ENCODE measurements around the gene ZNF423.

ZNF423 gene

DNA sequence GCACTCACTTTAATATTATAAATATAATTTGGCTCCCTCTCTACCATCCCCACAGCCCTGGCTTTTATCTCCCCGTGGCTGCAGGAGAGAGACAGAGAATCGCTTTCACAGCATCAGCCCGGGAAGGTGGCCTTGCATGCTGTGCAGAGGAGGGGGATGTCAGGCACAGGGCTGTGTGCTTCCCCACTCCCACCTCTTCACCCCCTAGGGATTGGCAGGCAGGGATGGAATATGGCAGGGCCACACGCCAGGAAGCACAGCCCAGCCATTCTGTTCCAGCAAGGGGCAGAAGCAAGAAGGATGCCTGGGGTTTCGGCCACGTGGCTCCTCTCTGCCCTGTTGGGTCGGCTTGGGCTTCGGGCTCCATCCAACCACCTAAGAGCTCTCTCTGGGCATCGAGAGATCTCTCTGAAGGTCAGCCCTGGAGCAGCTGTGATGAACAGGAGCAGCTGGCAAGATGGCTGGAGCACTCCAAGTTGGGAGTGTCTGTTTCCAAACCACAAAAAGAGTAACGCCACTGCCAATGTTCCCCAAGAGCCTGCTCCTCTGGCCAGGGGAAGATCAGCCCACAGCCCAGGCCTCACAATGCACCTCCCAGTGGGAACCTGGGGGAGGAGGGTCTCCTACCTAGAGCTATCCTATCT lies 259.1 kb downstream of the ZNF423 start:
- H3K27ac ChIP-seq, result no peak overlapping the region
- DNase-seq (ENCODE audit: low read depth, low spot score), result no peak

DNA sequence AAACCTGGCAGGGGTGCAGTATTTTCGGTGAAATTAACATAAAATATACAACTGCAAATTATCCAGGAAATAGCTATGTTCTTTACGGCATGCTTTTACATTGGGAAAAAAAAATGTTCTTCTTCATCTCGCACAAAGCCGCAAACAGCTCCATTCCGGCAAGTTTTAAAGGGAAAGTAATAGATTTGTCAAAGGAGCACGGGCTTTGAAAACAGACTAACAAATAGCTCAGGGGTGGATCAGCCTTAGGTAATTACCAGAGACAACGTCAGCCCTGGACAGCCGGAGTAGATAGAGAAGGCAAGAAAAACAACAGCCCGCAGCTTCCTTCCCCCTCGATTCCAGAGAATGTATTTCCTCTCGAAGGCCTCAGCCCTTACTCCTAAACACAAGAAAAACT lies 259.8 kb downstream of the ZNF423 start:
- H3K27ac ChIP-seq, result no peak overlapping the region
- DNase-seq (ENCODE audit: low read depth, low spot score), result no peak

DNA sequence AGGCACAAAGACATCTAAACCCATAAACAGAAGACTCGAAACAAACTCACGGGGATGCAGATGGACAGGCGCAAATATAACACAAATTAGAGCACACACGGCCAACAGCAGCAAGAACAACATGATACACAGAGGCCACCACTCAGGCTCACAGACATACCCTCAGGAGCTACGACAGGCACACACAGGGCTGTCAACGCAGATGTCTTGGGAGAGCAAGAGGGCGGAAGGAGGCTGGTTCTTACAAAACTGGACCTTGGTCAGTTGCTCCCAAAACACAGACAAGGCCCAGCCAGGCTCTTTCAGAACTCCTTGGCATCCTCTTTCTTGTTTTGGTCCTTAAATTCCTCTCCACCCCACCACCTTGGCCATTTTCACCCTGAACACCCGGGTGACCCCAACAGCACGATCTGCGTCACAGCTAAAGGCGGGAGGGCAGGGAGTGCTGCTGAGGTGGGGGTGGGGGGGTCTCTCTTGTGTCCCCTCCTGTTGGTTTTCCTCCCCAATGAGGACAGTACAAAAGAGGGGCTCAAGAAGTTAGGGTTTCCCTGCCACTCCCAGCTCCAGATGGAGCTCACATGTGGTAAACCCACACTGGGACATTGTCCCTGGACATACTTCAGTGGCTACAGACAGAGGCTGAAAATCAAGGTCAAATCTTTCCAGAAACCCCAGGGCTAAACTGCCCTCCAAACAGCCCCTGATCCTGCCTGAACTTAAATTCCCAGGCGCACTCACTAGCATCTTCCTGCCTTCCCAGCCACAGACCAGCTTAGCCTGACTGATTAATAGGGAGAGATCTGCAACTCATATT lies 261.0 kb downstream of the ZNF423 start:
- H3K27ac ChIP-seq, result no peak overlapping the region

DNA sequence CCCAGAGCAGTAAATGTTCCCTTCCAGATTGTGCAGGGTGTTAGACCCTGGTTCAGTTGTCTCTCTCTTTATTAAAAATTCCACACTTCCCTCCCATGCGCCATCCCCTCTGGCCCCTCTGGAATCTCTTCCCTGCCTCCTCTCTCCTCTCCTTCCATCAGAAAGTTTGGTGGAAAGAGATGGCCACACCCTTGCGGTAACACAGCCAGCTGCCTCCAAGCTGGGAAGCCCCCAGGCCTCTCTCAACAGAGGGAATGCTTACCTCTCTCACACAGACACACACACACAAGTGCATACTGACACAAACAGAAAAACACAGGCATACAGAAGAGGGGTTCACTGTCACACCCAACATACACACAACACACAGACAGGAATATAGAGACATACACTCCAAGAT lies 261.8 kb downstream of the ZNF423 start:
- DNase-seq (ENCODE audit: low read depth, low spot score), result no peak
- H3K27ac ChIP-seq, result no peak overlapping the region

More for the DNA sequence above, 261.0 kb downstream of the ZNF423 start:
- no peak for DNase-seq (ENCODE audit: low read depth, low spot score)

DNA sequence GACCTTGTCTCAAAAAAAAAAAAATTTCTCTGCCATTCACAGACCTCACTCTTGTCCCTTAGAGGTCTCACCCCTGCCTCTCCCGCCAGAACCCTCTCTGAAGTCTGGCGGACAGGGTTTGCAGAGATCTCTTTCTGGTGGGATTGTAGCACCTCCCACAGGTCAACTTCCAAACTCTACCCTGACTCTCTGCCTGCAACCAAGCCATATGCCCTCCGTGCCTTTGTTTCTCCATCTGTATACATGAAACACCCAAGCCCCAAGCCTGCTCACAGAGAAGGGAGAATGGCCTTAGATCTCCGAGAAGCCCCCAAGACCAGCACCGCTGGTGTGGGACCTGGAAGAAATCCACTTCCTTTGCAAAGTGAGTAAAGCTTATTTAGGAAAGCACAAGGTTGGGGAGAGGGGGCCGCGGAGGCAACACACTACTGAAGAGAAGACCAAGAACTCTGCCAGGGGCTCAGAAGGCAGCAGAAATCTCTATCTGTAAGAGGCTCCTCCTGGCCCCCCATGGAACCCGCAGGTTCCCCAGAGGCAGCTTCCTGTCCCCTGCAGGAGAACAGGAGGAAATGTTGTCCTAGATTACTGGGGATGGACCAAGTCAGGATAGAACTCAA lies 262.4 kb downstream of the ZNF423 start:
- no peak overlapping the region for H3K27ac ChIP-seq
- no peak for DNase-seq (ENCODE audit: low read depth, low spot score)

DNA sequence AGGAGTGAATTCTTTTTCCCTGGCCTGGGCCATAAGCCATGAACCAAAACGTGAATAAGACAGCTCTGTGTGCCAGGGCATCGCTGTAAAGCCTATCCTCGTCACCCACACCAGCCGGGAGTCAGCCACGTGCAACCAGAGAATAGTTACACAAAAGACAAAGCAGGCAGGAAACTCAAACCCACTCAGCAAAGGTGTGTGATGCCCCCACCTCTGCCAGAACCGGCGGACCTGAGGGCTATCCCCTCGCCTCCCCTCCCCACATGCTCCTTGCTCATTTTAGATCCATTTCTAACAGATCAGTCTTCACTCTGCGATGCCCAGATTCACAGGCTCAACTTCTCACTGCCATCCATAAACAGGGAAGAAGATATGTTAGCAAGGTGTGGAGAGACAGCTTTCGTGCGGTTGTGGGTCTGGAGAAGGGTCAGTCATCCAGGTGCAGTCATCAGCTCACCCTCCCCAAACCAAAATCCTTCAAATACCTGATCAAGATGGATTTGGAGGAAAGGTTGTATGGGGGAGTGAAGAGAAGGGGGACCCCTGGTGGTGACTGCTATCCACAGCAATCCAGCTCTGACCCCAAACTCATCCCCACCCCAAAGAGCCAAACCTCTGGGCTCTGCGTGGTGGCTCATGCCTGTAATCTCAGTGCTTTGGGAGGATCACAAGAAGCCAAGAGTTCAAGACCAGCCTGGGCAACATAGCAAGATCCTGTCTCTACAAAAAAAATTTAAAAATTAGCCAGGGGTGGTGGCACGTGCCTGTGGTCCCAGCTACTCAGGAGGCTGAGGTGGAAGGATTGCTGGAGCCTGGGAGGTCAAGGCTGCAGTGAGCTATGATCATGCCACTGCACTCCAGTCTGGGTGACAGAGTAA lies 263.1 kb downstream of the ZNF423 start:
- no peak overlapping the region for H3K27ac ChIP-seq
- DNase-seq (ENCODE audit: low read depth, low spot score), result no peak

DNA sequence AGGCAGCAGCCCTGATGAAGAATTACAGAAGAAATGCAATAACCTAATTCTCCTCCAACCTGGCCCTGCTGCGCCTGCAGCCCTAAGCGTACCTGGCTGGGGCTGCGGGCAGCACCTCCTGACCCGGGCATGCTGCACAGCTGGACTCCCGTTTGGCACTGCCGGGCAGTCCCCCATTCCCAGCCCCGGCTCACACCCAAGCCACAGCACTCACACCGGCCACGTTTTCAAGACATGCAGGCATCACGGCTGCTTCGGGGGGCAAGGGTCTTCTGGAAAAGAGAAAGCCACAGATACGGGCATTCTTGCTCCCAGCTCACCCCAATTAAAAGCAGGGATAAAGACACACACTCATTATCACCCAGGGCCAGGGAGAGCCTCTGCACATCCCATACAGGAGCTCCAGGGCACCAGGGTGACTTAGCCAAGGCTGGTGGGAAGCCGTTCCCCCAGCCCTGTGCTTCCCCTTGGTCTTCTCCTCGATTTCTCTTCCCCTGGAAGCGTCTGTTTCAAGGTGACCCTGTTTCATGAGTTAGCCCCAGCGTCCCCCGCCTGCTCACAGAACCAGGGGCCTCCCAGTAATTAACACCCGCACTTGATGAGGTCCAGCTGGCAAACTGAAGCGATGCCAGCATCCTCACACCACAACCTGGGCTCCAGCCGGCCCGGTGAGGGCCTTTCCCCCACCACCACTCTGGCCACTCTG lies 265.6 kb downstream of the ZNF423 start:
- DNase-seq (ENCODE audit: low read depth, low spot score), result no peak
- H3K27ac ChIP-seq, result no peak overlapping the region

DNA sequence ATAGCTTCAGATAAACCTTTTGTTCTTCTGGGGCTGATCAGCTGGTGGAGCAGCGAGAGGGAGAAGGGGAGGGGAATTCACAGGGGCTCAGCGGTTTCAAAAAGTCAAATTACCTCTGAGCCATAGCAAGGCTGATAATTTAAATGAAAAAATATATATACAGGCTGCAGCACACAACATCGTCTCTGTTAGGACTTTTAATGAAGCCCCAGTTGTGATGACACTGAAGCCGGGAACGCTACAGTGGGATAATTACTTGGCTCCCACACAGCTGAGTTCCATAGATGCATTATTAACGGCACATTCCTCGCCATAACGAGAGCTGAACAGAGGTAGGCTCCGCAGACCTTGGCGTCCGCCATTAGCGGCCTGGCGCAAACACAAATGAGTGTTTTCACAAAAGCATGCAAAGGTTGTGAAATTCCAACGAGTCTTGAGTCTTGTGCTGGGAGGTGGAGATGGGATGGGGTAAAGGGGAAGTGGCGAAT lies 266.3 kb downstream of the ZNF423 start:
- no peak for DNase-seq (ENCODE audit: low read depth, low spot score)
- no peak overlapping the region for H3K27ac ChIP-seq

DNA sequence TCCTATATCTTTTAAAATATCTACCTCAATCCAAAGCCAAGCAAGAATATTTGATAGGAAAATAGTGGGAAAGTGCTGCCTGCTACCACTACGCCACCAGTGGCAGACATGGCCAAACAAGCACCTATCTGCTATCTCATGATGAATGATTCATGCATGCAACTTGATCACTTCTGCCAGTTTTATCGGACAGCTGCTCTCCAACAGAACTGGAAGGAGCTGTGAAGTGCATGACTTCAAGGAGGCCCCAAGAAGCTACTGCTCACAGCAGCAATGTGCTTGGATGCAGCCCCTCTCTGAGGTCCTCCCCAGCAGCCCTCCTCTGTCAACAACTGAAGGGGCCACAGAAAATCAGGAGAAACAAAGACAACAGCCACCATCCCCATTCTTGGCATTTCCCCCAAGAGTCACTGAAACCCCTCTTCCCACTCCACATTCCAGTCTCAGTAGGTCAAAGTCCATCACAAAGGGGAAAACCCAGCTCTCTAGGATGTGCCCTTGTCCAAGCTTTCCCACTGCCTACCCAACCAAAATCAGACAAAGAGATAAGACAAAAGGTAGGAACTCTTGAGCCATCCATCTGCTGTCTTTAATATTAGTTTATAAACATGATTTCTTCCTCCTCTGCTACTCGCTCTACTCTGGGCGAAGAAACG lies 267.1 kb downstream of the ZNF423 start:
- DNase-seq (ENCODE audit: low read depth, low spot score), result no peak
- no peak overlapping the region for H3K27ac ChIP-seq

DNA sequence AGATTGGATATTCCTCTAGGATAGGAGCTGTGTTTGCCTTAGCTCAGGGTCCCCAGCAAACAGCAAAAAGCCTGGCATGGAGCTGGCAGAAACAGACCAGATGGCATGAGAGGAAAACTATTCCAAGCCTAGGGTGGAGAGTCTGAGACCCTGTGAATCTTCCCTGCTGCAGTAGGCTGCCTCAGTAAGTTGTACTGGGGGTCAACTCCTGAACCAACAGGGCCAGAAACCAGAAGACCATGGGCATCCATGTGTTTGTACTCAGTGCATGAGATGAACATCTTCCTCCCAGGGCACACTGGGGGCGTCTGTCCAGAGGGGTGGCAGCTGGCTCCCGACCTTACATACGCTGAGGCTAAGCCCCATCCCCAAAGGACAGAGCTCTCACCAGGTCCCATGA lies 267.9 kb downstream of the ZNF423 start:
- DNase-seq (ENCODE audit: low read depth, low spot score), result no peak

DNA sequence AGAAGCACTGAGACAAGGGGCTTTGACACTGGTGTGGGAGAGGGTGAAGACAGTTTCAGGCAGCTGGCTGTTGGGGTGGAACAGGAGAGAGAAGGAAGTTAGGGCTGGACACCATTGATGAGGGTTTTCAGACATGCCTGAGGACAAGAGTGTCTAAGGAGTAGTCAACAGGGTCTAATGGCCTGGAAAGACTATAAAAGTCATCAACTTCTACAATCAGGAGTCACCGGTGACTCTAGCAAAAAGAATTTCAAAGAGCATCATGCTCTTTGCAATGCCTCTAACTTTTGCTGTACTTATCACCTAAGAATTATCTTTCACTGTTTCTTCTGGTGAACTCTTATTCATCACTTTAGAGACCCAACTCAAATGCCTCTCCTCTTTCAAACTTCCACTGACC lies 268.4 kb downstream of the ZNF423 start:
- H3K27ac ChIP-seq, result no peak overlapping the region
- DNase-seq (ENCODE audit: low read depth, low spot score), result no peak

More for the DNA sequence above, 267.9 kb downstream of the ZNF423 start:
- H3K27ac ChIP-seq, result no peak overlapping the region

DNA sequence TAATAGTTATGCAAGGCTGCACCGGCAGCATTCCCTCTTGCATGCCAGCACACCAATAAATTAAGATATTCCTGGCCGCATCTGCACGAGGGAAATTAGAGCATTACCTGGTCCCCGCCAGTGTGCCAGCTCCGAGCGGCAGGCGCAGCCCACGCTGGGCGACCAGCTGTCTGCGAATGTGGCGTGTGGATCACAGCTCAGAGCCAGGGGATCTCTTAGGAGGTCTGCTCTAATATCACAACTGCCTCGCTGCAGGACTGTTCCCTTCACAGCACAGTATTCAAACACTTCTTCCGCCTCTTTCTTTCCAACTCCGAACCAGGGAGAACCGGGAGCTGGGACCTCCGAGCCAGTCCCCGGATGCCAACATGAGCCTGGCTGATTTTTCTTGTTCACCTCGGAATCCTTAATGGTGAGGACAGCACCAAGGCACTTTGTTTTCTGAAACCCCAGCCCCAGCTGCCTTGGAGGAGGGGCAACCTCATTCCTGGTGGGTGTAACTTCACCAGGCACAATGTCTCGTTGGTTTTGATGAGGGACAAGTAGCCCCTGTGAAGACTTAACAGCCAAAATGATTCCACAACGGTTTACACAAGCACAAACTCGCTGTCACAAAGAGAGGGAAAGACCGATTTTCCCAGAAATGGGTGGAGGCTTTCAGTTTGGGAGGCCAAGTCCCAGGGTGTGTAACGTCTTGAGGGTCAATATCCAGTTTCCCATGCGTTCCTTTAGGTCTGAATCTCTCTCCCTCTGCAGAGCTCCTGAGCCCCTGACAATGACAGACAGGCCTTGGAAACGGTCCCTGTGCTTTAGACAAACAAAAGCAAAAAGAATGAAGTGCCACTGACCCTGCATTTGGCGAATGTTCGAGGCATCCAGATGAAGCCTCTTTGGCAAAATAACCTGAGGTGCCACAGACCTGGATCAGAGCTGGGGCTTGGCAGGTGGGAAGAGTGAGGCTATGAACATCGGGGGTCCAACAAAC lies 269.2 kb downstream of the ZNF423 start:
- no peak for DNase-seq (ENCODE audit: low read depth, low spot score)
- H3K27ac ChIP-seq, result no peak overlapping the region

DNA sequence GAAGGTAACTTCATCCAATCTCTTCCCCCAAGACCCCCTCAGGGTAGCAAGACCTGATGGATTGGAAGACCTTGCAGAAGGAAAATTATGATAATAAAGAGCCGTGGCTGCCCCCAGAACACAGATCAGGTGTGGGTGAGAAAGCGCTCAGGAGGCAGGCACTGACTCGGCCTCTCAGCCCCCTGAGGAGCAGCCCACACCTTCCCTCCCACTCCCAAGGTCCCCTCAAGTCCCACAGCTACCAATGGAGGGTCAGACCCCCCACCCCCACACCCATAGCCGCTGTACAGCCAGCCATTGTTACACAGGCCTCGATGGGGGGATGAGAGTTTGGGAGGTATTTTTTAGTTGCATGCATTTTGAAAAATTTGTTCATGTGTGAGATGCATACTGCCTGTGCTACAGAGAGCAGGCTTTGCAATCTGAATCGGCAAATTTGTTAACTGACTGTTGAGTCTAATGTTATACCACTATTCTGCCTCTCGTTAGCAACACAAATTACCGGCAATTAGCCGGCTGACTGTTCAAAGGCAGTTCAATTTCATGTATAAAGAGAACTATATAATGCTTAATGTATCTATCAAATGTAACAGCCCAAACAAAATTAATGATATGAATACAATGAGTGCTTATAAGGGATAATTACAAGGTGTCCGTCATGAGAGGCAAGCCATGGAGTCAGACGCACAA lies 270.6 kb downstream of the ZNF423 start:
- H3K27ac ChIP-seq, result no peak overlapping the region
- no peak for DNase-seq (ENCODE audit: low read depth, low spot score)

DNA sequence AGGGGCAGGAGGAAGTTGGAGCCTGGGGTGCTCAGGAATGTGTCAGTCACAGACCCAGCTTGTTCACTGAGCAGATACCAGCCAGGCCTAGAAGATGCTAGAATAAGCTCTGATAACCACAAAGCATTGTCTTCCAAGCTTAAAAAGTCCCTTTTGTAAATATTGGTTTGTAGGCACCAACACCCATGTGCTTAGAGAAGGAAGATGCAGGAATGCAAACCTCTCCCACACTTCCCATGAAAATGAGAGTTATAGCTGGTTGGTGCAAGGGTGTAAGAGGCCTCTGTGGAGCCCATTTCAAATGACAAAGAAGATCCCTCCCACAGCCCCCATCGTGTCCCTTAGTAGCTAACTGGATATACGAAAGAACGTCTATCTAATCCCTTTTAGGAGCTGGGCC lies 272.0 kb downstream of the ZNF423 start:
- DNase-seq (ENCODE audit: low read depth, low spot score), result no peak
- no peak overlapping the region for H3K27ac ChIP-seq

DNA sequence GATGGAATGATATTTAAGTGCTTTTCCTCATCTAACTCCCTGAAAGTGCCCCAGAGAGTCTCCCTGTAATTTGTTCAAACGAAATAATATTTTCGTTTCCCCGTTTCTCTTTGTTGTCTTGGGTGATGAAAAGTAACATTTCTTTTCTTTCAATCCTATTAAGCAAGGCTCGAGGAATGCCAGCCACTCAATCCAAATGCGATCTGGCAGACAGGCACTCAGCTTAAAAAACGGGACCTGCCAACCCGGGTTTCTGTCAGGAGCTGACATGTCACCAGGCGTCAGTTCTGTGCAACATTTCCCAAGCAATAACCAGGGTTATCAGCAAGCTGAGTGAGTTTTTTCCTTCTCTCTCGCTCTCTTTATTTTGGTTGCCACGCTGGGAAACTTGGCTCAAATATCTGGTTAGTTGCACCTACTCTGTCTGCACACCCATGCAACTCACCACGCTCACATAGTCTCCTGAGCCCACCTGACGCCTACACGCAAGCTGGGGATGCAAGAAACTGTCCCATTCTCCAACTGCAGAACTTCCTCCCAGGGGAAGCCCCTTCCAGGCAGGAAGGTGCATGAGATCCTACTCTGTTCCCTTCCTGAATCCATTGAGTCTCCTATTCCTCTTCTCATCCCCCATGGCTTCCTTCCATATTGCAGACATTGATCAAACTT lies 274.1 kb downstream of the ZNF423 start:
- no peak overlapping the region for H3K27ac ChIP-seq
- DNase-seq (ENCODE audit: low read depth, low spot score), result no peak

DNA sequence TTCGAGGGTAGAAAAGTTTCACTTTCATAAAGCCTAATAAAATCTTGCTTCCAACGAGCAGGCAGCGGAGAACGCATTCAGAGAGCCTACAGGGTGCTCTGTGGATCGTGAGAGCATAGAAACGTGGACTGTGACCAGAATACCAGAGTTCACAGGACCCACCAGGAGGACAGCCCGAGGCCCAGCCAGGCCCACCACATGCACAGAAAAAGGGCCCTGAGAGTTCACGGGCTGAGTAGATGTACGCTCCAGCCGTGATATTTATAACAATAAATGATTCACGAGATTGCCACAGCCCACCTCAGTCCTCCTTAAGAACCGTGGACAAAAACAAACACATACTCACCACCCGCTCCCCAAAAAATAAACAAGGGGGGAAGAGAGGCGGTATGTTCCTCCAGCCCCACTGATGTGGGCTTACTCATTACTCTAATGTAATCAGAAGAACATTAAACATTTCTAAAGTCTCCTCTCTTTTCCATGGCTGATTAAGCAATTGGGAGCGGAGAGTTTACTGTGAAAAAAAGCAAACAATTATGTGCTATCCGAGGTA lies 275.1 kb downstream of the ZNF423 start:
- no peak for DNase-seq (ENCODE audit: low read depth, low spot score)
- H3K27ac ChIP-seq, result no peak overlapping the region

Measured in epithelial cell of prostate (primary cell).